K562 (cell line): ENCODE data around the gene ZFAND6.

Experiments used
- BRD4 ChIP-seq: fragments of 200-600 bp; sonication (generic); IDR thresholded peaks from 2 replicates; pipeline ENCODE4 v1.6.1; 2017; ENCODE audit warnings: inconsistent platforms
- FOXP4 ChIP-seq: sonication (generic); formaldehyde crosslinking; IDR thresholded peaks from 2 replicates; pipeline ENCODE4 v1.8.0; 2022; ENCODE audit warnings: mild to moderate bottlenecking, missing genetic modification reagents, borderline replicate concordance
- MTA3 ChIP-seq: fragments of 450-650 bp; formaldehyde crosslinking; IDR thresholded peaks from 2 replicates; pipeline ENCODE4 v1.6.1; 2017; ENCODE audit warnings: mild to moderate bottlenecking, borderline replicate concordance
- POLR2A ChIP-seq: fragments of 450-650 bp; conservative IDR thresholded peaks from 2 replicates; pipeline ENCODE4 v1.6.1; 2016
- TBL1XR1 ChIP-seq, 2 experiments: IDR thresholded peaks; 2 replicates each; pipeline ENCODE4 v1.6.1; 2012; ENCODE audit warnings: improper control_type of control experiment in 2 of 2, low read length in 2 of 2, mild to moderate bottlenecking in 1 of 2
- ZBTB33 ChIP-seq: sonication (generic); formaldehyde crosslinking; IDR thresholded peaks from 2 replicates; pipeline ENCODE4 v1.8.1; 2023; ENCODE audit warnings: mild to moderate bottlenecking, missing genetic modification reagents
- ZNF280B ChIP-seq: fragments of 250-450 bp; sonication (Bioruptor Pico); IDR thresholded peaks from 2 replicates; pipeline ENCODE4 v1.5.1; 2021; ENCODE audit warnings: mild to moderate bottlenecking
- TF ChIP-seq, protein P1 (sequence below): fragments of 450-650 bp; IDR thresholded peaks from 2 replicates; pipeline ENCODE4 v1.7.1; 2018; ENCODE audit warnings: mild to moderate bottlenecking, low read depth; ENCODE audit not compliant: partially characterized antibody
- TF ChIP-seq, protein P2 (sequence below): sonication (generic); formaldehyde crosslinking; IDR thresholded peaks from 2 replicates; pipeline ENCODE4 v1.9.0; 2022; ENCODE audit warnings: mild to moderate bottlenecking, missing genetic modification reagents

DNA sequence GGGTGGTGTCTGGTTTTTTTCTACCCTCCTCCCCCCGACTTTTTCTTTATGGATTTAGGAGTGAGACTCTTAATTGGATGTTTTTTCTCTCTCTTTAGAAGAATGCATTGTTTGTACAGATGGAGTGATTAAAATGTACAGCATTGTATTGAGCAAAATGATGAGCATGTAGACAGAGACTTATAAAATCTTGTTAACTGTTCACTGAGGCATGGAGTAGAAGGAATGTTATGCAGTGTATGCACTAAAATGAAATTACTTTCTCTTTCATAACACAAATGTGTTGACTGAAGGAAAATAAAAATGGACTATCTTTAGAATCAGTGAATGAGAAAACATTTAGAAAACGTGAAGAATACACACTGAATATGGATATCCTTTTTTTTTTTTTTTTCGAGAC lies 39.8 kb downstream of the ZFAND6 start:
- TF ChIP-seq FOXP4 (CRISPR knock-in tag) = no peak
- TF ChIP-seq BRD4 = no peak
- TF ChIP-seq, protein P1, sequence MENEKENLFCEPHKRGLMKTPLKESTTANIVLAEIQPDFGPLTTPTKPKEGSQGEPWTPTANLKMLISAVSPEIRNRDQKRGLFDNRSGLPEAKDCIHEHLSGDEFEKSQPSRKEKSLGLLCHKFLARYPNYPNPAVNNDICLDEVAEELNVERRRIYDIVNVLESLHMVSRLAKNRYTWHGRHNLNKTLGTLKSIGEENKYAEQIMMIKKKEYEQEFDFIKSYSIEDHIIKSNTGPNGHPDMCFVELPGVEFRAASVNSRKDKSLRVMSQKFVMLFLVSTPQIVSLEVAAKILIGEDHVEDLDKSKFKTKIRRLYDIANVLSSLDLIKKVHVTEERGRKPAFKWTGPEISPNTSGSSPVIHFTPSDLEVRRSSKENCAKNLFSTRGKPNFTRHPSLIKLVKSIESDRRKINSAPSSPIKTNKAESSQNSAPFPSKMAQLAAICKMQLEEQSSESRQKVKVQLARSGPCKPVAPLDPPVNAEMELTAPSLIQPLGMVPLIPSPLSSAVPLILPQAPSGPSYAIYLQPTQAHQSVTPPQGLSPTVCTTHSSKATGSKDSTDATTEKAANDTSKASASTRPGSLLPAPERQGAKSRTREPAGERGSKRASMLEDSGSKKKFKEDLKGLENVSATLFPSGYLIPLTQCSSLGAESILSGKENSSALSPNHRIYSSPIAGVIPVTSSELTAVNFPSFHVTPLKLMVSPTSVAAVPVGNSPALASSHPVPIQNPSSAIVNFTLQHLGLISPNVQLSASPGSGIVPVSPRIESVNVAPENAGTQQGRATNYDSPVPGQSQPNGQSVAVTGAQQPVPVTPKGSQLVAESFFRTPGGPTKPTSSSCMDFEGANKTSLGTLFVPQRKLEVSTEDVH = no peak
- no peak for TF ChIP-seq MTA3
- no peak for TF ChIP-seq ZBTB33
- no peak for TF ChIP-seq TBL1XR1 (IDR thresholded peaks at IDR 0.05; ENCODE audit: low read length in 2 of 2)
- TF ChIP-seq POLR2A = no peak
- no peak for TF ChIP-seq ZNF280B
- TF ChIP-seq, protein P2, sequence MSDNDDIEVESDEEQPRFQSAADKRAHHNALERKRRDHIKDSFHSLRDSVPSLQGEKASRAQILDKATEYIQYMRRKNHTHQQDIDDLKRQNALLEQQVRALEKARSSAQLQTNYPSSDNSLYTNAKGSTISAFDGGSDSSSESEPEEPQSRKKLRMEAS (CRISPR knock-in tag) = no peak
